GM10266 (cell line): Measurements from ENCODE around the gene WNT6.

Experiments
- DNase-seq: peaks from one replicate; pipeline ENCODE4 v3.0.0; 2012; ENCODE audit errors: extremely low spot score
- TF ChIP-seq, protein P1 (sequence below): IDR thresholded peaks from 2 replicates; pipeline ENCODE4 v1.5.1; 2012; ENCODE audit warnings: mild to moderate bottlenecking, low read depth; ENCODE audit not compliant: control insufficient read depth, insufficient read depth; ENCODE audit errors: missing control alignments

Gene WNT6

DNA sequence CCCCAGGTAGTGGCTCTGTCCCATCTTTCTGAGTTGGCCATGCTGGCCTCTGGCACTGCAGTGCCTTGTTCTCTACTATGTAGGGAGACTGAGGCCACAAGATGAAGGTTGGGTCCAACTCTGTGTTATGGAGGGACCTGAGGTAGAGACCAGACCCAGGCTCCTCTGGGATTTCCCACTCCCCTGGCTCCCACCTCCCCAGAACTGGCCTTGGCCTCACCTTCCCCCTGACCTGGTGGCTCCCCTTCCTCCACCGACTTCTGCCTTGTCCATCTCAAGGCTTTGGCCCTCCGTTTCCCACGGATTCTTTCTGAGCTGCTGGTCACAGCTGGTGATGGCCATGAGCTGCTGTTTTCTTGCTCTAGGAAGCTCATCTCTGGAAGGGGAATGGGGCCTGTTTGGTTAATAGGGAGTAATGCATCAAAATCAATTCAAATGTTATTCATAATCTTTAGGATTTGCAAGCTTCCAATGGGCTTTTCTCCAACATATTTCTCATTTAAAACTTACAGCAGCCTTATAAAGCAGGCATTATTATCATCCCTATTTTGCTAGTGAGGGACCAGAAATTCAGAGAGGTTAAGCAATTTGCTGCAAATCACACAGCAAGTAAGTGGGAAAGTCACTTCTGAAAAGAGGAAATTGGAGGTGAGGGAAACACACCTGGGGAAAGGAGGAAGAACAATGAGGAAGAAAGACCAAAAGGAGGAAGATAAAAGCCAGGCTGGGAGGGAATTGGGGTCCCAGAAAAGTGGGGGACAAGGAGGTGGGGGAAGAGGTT, 28.9 kb upstream of the WNT6 start:
- TF ChIP-seq, protein P1, sequence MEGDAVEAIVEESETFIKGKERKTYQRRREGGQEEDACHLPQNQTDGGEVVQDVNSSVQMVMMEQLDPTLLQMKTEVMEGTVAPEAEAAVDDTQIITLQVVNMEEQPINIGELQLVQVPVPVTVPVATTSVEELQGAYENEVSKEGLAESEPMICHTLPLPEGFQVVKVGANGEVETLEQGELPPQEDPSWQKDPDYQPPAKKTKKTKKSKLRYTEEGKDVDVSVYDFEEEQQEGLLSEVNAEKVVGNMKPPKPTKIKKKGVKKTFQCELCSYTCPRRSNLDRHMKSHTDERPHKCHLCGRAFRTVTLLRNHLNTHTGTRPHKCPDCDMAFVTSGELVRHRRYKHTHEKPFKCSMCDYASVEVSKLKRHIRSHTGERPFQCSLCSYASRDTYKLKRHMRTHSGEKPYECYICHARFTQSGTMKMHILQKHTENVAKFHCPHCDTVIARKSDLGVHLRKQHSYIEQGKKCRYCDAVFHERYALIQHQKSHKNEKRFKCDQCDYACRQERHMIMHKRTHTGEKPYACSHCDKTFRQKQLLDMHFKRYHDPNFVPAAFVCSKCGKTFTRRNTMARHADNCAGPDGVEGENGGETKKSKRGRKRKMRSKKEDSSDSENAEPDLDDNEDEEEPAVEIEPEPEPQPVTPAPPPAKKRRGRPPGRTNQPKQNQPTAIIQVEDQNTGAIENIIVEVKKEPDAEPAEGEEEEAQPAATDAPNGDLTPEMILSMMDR = no peak
- DNase-seq = no peak

DNA sequence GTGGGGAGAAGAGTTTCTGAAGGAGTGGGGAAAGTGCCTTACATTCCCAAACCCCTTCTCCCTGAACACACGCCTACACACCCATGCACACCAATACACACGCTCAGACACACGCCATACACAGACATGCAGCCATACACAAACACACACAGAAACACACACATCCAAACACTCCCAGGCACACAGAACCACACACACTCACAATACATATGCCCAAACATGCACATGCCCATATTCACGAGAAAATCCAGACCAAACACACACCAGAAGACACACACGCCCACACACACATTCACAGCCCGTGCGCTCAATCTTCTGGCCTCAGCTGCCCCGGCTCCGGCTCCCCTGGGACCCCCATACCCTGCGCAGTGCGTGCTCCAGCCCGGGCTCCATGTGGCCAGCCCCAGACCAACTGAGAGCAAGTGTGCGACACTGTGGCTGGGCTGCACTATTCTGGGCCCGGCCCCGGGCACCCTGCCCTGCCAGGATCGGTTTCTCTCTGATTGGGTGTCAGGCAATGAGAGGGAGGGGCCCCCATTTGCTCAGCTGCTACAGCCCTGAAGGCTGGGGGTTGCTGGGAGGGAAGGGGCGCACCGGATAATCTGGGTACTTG, 28.1 kb upstream of the WNT6 start, which contains the start of gene PRKAG3:
Gene PRKAG3, minus strand, starts transcription at position 426 of the 613 bp plus-strand sequence.
- TF ChIP-seq, protein P1 = no peak

DNA sequence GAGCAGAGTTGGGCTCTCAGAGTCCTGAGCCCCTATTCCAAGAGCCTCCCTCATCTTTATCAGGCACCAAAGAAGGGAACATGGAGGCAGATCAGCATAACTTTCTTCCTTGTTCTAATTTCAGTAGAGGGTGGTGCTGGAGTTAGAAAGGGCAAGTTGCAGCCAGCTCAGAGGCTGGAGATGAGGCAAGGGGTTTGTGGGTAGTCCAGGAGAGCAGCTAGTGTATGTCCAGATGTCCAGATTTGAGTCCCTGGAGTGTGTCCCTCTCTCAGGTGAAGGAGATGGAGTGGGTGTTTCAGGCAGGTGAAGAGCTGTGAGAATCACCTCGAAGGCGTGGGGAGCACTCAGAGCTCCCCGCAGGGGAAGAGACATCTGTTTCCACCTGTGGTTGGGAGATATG, 27.5 kb upstream of the WNT6 start:
- TF ChIP-seq, protein P1 = no peak
- no peak for DNase-seq

More for the DNA sequence above, 28.1 kb upstream of the WNT6 start, which contains the start of gene PRKAG3:
- no peak for DNase-seq

DNA sequence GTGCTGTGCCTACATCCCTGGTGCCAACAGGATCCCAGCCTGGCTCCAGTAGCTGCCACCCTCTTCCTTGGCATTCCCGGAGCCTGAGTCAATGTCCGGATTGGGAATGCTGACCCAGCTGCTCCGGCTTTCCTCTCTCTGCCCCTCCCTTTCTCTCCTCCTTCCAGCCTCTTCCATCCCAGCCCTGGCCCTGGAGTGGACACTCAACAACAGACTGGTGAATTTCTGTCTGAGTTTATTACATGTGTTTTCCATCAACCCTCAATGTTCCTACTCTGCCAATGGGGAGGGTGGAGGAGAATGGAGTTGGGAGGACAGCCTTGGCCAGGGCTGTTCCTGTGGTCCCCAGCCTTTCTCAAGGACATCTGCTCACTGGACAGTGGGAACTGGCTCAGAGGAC, 27.1 kb upstream of the WNT6 start:
- no peak for DNase-seq
- TF ChIP-seq, protein P1 = no peak

DNA sequence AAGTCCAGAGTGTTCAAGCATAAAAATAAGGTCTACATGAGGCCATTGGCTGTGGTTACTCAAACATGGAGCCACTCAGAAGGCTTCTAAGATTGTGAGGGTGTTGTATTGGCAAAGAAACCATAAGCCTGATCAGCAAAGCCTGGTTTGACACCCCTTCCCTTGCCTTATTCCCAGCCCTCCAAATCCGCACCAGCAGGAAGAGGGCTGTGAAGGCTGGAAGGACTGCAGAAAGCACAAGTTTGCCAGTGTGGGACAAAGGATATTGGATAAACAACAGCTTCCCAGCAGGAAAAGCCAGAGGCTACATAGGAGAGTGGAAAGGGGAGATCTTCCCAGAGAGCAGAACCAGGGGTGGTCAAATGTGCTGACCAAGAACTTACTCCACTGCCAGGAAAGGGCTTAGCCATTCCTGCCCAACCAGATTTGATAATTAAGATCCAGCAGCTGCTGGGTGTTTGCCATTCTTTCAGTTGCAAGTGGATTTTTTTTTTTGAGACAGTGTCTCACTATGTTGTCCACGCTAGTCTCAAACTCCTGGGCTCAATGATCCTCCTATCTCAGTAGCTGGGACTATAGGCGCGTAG, 26.5 kb upstream of the WNT6 start:
- DNase-seq = no peak
- TF ChIP-seq, protein P1 = no peak

DNA sequence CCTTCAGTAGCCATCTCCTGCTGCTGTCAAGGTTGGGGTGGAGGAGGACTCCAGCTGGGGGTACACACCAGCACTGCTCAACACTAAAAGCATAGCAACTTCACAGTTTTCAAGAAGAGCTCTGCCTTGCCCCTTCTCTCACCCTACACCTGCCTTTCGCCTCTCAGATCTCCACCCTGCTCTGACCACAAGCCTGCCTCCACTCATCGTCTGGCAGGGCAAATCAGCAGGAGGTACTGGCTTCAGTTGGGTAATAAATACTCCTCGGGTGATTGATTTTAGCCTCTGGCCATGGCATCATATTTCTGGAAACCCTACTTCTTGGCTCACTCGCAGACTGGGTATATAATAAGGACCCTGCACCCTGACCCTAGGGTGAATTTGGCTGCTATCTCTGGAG, 24.9 kb upstream of the WNT6 start:
- no peak for DNase-seq
- TF ChIP-seq, protein P1 = no peak

DNA sequence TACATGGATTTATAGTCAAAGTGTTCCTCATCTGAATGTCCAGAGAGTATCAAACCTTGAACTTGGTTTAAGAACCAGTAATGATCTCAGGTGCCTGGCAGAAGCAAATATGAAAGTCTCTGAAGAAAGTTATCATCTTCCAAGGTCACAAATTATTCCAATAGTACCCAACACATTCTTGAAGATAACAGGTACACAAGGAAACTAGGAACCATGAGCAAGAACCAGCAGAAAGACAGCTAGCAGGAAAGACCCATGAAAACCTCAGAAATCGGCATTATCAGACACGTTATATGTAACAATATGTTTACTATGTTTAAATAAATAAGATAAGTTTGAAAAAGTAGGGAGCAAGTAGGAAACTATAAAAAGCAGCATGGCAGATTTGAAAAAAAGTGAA, 22.1 kb upstream of the WNT6 start:
- TF ChIP-seq, protein P1 = no peak
- no peak for DNase-seq
